HepG2 (cell line): ENCODE results near the gene SLIT1.

Experiments used
- CTCF ChIP-seq: sonication (generic); formaldehyde crosslinking; IDR thresholded peaks from 2 replicates; pipeline ENCODE4 v1.5.0; 2020; ENCODE audit warnings: mild to moderate bottlenecking, missing genetic modification reagents, moderate library complexity
- MAFK ChIP-seq, 2 experiments: IDR thresholded peaks in 1 of 2; conservative IDR thresholded peaks in 1 of 2; 2 replicates each; pipeline ENCODE4 v1.6.1; 2011; ENCODE audit warnings: improper control_type of control experiment in 2 of 2, low read length in 2 of 2
- TEAD3 ChIP-seq: optimal IDR thresholded peaks from 2 replicates; pipeline ENCODE3; 2016; ENCODE audit warnings: borderline replicate concordance
- ZNF484 ChIP-seq: sonication (generic); formaldehyde crosslinking; IDR thresholded peaks from 2 replicates; pipeline ENCODE4 v1.5.1; 2020; ENCODE audit warnings: mild to moderate bottlenecking, low read depth, missing genetic modification reagents, borderline replicate concordance
- ZNF510 ChIP-seq: sonication (generic); formaldehyde crosslinking; IDR thresholded peaks from 2 replicates; pipeline ENCODE4 v1.4.0; 2020; ENCODE audit warnings: low read depth, mild to moderate bottlenecking, missing genetic modification reagents

- TF ChIP-seq CTCF (CRISPR knock-in tag) (no peak), ZNF484 (CRISPR knock-in tag) (no peak), TEAD3 (no peak), ZNF510 (CRISPR knock-in tag) (no peak), MAFK (conservative IDR thresholded peaks at IDR 0.05 in 1 of 2, IDR thresholded peaks at IDR 0.05 in 1 of 2; ENCODE audit: low read length in 2 of 2) (no peak)
Measured at GRCh38 chr10:97186911-97187310, 1.2 kb upstream of the SLIT1 start.
